Measurements from ENCODE around the gene BEND7. TPM values are rescaled to one million over a fixed set of nuclear protein-coding genes. Genes with fewer than 3 reads are reported as not detected.
"Not testable (repeated sequence)": the region's sequence is repeated elsewhere in the genome, so short reads cannot be mapped to it uniquely, and the experiment has no call there.

The BEND7 gene
- polyA plus RNA-seq, 4 donors: 4.6 to 33.8 (median 21.8) TPM

DNA sequence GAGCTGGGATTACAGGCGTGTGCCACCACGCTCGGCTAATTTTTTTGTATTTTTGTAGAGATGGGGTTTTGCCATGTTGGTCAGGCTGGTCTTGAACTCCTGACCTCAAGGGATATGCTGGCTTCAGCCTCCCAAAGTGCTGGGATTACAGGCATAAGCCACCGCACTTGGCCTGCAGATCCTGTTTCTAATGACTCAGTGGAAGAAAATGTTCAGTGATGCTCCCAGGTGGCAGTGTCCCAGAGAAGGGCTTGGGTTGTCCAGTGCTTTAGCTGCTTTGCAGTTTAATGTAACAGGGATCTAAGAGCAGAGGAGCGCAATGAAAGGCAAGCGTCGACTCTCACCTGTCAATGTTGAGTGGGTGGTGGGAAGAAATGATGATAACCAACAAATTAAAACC, 125.4 kb downstream of the BEND7 start:
- not testable (repeated sequence) for H3K27ac ChIP-seq (ENCODE audit: low read depth in 1 of 3, low read length in 2 of 3); H3K27me3 ChIP-seq (ENCODE audit: control insufficient read depth in 3 of 3, insufficient read depth in 3 of 3, low read length in 3 of 3); FAIRE-seq; DNase-seq; H3K4me1 ChIP-seq (ENCODE audit: control insufficient read depth in 3 of 3, insufficient read depth in 2 of 3, low read depth in 1 of 3, low read length in 2 of 3); H3K9me3 ChIP-seq (ENCODE audit: control insufficient read depth in 2 of 2, insufficient read depth in 1 of 2, low read depth in 1 of 2, low read length in 1 of 2); H3K36me3 ChIP-seq (ENCODE audit: control insufficient read depth in 3 of 3, insufficient read depth in 2 of 3, low read depth in 1 of 3, low read length in 3 of 3); H3K4me3 ChIP-seq (ENCODE audit: low read depth in 1 of 3, low read length in 3 of 3)
- WGBS, 3 donors: 93 to 94% (median 94%) methylated on average over 7 of the region's 7 CpGs

- Histone ChIP-seq H3K27me3 (ENCODE audit: control insufficient read depth in 3 of 3, insufficient read depth in 3 of 3, low read length in 3 of 3) (no peaks in the 10 kb centered on the region), H3K4me1 (ENCODE audit: control insufficient read depth in 3 of 3, insufficient read depth in 2 of 3, low read depth in 1 of 3, low read length in 2 of 3) (no peaks in the 10 kb centered on the region), H3K36me3 (ENCODE audit: control insufficient read depth in 3 of 3, insufficient read depth in 2 of 3, low read depth in 1 of 3, low read length in 3 of 3) (no peaks in the 10 kb centered on the region), H3K27ac (ENCODE audit: low read depth in 1 of 3, low read length in 2 of 3) (no peak overlapping the region), H3K4me3 (ENCODE audit: low read depth in 1 of 3, low read length in 3 of 3) (no peak overlapping the region), H3K9me3 (ENCODE audit: control insufficient read depth in 2 of 2, insufficient read depth in 1 of 2, low read depth in 1 of 2, low read length in 1 of 2) (peaks cover 0 to 2% of the 10 kb centered on the region in 2 donors)
- DNase-seq (no peak), FAIRE-seq (no peak)
- WGBS, 3 donors: 76 to 78% (median 78%) methylated on average over 8 of the region's 8 CpGs
Observed at GRCh38 chr10:13402021-13402420, 126.8 kb downstream of the BEND7 start.

DNA sequence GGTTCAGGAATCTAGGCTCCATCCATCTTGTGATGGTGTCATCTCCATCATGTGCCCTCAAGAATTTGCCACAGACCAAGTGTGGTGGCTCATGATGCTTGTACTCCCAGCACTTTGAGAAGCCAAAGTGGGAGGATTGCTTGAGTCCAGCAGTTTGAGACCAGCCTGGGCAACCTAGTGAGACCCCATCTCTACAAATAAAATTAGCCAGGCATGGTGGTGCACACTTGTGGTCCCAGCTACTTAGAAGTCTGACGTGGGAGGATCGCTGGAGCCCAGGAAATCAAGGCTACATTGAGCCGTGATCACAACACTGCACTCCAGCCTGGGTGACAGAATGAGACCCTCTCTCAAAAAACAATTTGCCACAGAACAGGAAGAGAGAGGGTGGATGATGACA, 127.7 kb downstream of the BEND7 start:
- H3K4me1 ChIP-seq (ENCODE audit: control insufficient read depth in 3 of 3, insufficient read depth in 2 of 3, low read depth in 1 of 3, low read length in 2 of 3): no peaks in the 10 kb centered on the region
- no peaks in the 10 kb centered on the region for H3K36me3 ChIP-seq (ENCODE audit: control insufficient read depth in 3 of 3, insufficient read depth in 2 of 3, low read depth in 1 of 3, low read length in 3 of 3)
- H3K27ac ChIP-seq (ENCODE audit: low read depth in 1 of 3, low read length in 2 of 3): no peak overlapping the region
- H3K27me3 ChIP-seq (ENCODE audit: control insufficient read depth in 3 of 3, insufficient read depth in 3 of 3, low read length in 3 of 3): no peaks in the 10 kb centered on the region
- no peak for DNase-seq
- FAIRE-seq: no peak
- 90 to 96% (median 94%) methylated on average over 3 of the region's 3 CpGs for WGBS, 3 donors
- peaks cover 0 to 2% of the 10 kb centered on the region in 2 donors for H3K9me3 ChIP-seq (ENCODE audit: control insufficient read depth in 2 of 2, insufficient read depth in 1 of 2, low read depth in 1 of 2, low read length in 1 of 2)
- H3K4me3 ChIP-seq (ENCODE audit: low read depth in 1 of 3, low read length in 3 of 3): no peak overlapping the region

DNA sequence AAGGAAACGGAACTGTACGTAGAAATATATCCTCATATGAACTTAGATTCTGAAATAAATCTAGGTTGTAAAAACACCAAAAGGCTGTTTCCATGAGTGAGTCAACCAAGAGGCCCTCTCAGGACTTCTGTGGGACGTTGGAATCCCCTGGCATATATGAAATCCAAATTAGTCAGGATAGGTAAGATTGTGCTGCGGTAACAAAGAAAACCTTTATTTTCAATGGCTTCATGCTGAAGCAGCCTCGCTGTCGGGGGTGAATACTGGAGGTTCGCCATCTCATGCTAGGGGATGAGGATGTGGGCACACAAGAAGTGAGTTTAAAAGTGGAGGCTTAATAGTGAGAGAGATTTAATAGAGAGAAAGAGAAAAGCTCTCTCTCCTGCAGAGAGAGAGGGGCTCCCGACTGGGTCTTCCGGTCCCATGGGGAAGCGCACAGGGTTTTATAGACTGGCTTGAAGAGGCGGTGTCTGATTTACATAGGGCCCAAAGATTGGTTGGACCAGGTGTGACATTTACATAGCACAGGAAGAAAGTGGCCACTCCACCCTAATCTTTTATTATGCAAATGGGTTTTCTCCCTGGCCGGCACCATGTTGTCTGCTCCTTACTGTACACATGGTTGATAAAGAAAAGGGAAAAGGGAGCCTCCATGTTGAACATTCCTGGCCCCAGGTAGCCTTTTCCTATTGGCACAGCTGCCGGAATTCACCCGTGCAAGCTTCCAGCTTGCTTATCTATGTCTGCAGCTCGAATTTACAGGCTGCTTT, 128.4 kb downstream of the BEND7 start:
- no peaks in the 10 kb centered on the region for H3K36me3 ChIP-seq (ENCODE audit: control insufficient read depth in 3 of 3, insufficient read depth in 2 of 3, low read depth in 1 of 3, low read length in 3 of 3)
- H3K4me1 ChIP-seq (ENCODE audit: control insufficient read depth in 3 of 3, insufficient read depth in 2 of 3, low read depth in 1 of 3, low read length in 2 of 3): no peaks in the 10 kb centered on the region
- 74 to 78% (median 76%) methylated on average over 15 of the region's 15 CpGs for WGBS, 3 donors
- H3K4me3 ChIP-seq (ENCODE audit: low read depth in 1 of 3, low read length in 3 of 3): no peak overlapping the region
- no peak for DNase-seq
- H3K27ac ChIP-seq (ENCODE audit: low read depth in 1 of 3, low read length in 2 of 3): no peak overlapping the region
- no peak for FAIRE-seq
- H3K27me3 ChIP-seq (ENCODE audit: control insufficient read depth in 3 of 3, insufficient read depth in 3 of 3, low read length in 3 of 3): no peaks in the 10 kb centered on the region
- peaks cover 0 to 2% of the 10 kb centered on the region in 2 donors for H3K9me3 ChIP-seq (ENCODE audit: control insufficient read depth in 2 of 2, insufficient read depth in 1 of 2, low read depth in 1 of 2, low read length in 1 of 2)

DNA sequence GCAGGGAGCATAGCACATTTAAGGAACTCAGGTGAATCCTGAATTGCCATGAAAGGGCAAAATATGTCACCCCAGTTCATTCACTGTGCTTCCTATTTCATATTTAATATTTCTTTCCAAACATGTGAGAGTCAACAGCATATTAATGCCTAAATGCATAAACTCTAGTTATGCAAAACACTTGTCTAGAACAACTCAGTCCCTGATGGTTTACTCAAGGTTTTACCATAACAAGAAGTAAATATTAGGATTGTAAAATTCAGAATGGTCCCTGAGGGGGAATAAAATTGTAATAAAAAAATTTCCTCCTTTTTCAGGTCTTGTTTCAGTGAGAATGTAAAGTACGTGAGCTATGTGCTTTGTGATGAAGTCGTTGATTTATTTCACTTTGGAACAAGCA, 129.1 kb downstream of the BEND7 start:
- H3K27me3 ChIP-seq (ENCODE audit: control insufficient read depth in 3 of 3, insufficient read depth in 3 of 3, low read length in 3 of 3): no peaks in the 10 kb centered on the region
- WGBS, 3 donors: 83 to 96% (median 88%) methylated on average over 2 of the region's 2 CpGs
- no peaks in the 10 kb centered on the region for H3K4me1 ChIP-seq (ENCODE audit: control insufficient read depth in 3 of 3, insufficient read depth in 2 of 3, low read depth in 1 of 3, low read length in 2 of 3)
- H3K9me3 ChIP-seq (ENCODE audit: control insufficient read depth in 2 of 2, insufficient read depth in 1 of 2, low read depth in 1 of 2, low read length in 1 of 2): peaks cover 0 to 2% of the 10 kb centered on the region in 2 donors
- DNase-seq: no peak
- H3K27ac ChIP-seq (ENCODE audit: low read depth in 1 of 3, low read length in 2 of 3): no peak overlapping the region
- no peaks in the 10 kb centered on the region for H3K36me3 ChIP-seq (ENCODE audit: control insufficient read depth in 3 of 3, insufficient read depth in 2 of 3, low read depth in 1 of 3, low read length in 3 of 3)
- no peak overlapping the region for H3K4me3 ChIP-seq (ENCODE audit: low read depth in 1 of 3, low read length in 3 of 3)
- FAIRE-seq: no peak

- Histone ChIP-seq H3K4me1 (ENCODE audit: control insufficient read depth in 3 of 3, insufficient read depth in 2 of 3, low read depth in 1 of 3, low read length in 2 of 3) (no peaks in the 10 kb centered on the region), H3K4me3 (ENCODE audit: low read depth in 1 of 3, low read length in 3 of 3) (no peak overlapping the region), H3K27ac (ENCODE audit: low read depth in 1 of 3, low read length in 2 of 3) (no peak overlapping the region), H3K36me3 (ENCODE audit: control insufficient read depth in 3 of 3, insufficient read depth in 2 of 3, low read depth in 1 of 3, low read length in 3 of 3) (no peaks in the 10 kb centered on the region), H3K27me3 (ENCODE audit: control insufficient read depth in 3 of 3, insufficient read depth in 3 of 3, low read length in 3 of 3) (no peaks in the 10 kb centered on the region), H3K9me3 (ENCODE audit: control insufficient read depth in 2 of 2, insufficient read depth in 1 of 2, low read depth in 1 of 2, low read length in 1 of 2) (peaks cover 0 to 2% of the 10 kb centered on the region in 2 donors)
- WGBS, 3 donors: 79 to 87% (median 81%) methylated on average over 8 of the region's 8 CpGs
- DNase-seq (no peak), FAIRE-seq (no peak)
Observed at GRCh38 chr10:13399236-13399635, 129.6 kb downstream of the BEND7 start.

GRCh38 chr10:13397052-13397451, 131.8 kb downstream of the BEND7 start:
- H3K27me3 ChIP-seq (ENCODE audit: control insufficient read depth in 3 of 3, insufficient read depth in 3 of 3, low read length in 3 of 3): no peaks in the 10 kb centered on the region
- no peak for FAIRE-seq
- 95 to 97% (median 96%) methylated on average over 3 of the region's 3 CpGs for WGBS, 3 donors

GRCh38 chr10:13396369-13396768, 132.4 kb downstream of the BEND7 start:
- Histone ChIP-seq H3K4me1 (ENCODE audit: control insufficient read depth in 3 of 3, insufficient read depth in 2 of 3, low read depth in 1 of 3, low read length in 2 of 3) (no peaks in the 10 kb centered on the region), H3K36me3 (ENCODE audit: control insufficient read depth in 3 of 3, insufficient read depth in 2 of 3, low read depth in 1 of 3, low read length in 3 of 3) (no peaks in the 10 kb centered on the region), H3K27me3 (ENCODE audit: control insufficient read depth in 3 of 3, insufficient read depth in 3 of 3, low read length in 3 of 3) (no peaks in the 10 kb centered on the region), H3K9me3 (ENCODE audit: control insufficient read depth in 2 of 2, insufficient read depth in 1 of 2, low read depth in 1 of 2, low read length in 1 of 2) (peaks cover 0 to 2% of the 10 kb centered on the region in 2 donors), H3K27ac (ENCODE audit: low read depth in 1 of 3, low read length in 2 of 3) (no peak overlapping the region), H3K4me3 (ENCODE audit: low read depth in 1 of 3, low read length in 3 of 3) (no peak overlapping the region)
- FAIRE-seq (no peak), DNase-seq (no peak)

More at GRCh38 chr10:13397052-13397451, 131.8 kb downstream of the BEND7 start:
- Histone ChIP-seq H3K9me3 (ENCODE audit: control insufficient read depth in 2 of 2, insufficient read depth in 1 of 2, low read depth in 1 of 2, low read length in 1 of 2) (peaks cover 0 to 2% of the 10 kb centered on the region in 2 donors), H3K36me3 (ENCODE audit: control insufficient read depth in 3 of 3, insufficient read depth in 2 of 3, low read depth in 1 of 3, low read length in 3 of 3) (no peaks in the 10 kb centered on the region), H3K4me3 (ENCODE audit: low read depth in 1 of 3, low read length in 3 of 3) (no peak overlapping the region), H3K27ac (ENCODE audit: low read depth in 1 of 3, low read length in 2 of 3) (no peak overlapping the region), H3K4me1 (ENCODE audit: control insufficient read depth in 3 of 3, insufficient read depth in 2 of 3, low read depth in 1 of 3, low read length in 2 of 3) (no peaks in the 10 kb centered on the region)
- no peak for DNase-seq

- H3K4me3 ChIP-seq (ENCODE audit: low read depth in 1 of 3, low read length in 3 of 3): no peak overlapping the region
- H3K4me1 ChIP-seq (ENCODE audit: control insufficient read depth in 3 of 3, insufficient read depth in 2 of 3, low read depth in 1 of 3, low read length in 2 of 3): no peaks in the 10 kb centered on the region
- no peak for DNase-seq
- FAIRE-seq: no peak
- H3K36me3 ChIP-seq (ENCODE audit: control insufficient read depth in 3 of 3, insufficient read depth in 2 of 3, low read depth in 1 of 3, low read length in 3 of 3): no peaks in the 10 kb centered on the region
- WGBS, 3 donors: 87 to 91% (median 88%) methylated on average over 3 of the region's 3 CpGs
- no peaks in the 10 kb centered on the region for H3K27me3 ChIP-seq (ENCODE audit: control insufficient read depth in 3 of 3, insufficient read depth in 3 of 3, low read length in 3 of 3)
- H3K9me3 ChIP-seq (ENCODE audit: control insufficient read depth in 2 of 2, insufficient read depth in 1 of 2, low read depth in 1 of 2, low read length in 1 of 2): peaks cover 0 to 2% of the 10 kb centered on the region in 2 donors
- no peak overlapping the region for H3K27ac ChIP-seq (ENCODE audit: low read depth in 1 of 3, low read length in 2 of 3)
Observed at GRCh38 chr10:13395540-13395939, 133.3 kb downstream of the BEND7 start.

Measured in small intestine (tissue), 7 donors.